GM23338 (cell line): ENCODE data around the gene PCBP3. TPM values are rescaled to one million over a fixed set of nuclear protein-coding genes. Genes with fewer than 3 reads are reported as not detected.

Experiments
- ATAC-seq: fragments of 200-7000 bp; cut with Tn5 transposase; 3 replicates; pipeline ENCODE4 v1.9.1; 2020
- DNase-seq: peaks from one replicate; pipeline ENCODE4 v3.0.0-alpha.2; 2015; ENCODE audit warnings: low spot score
- H2AFZ ChIP-seq: fragments of 200-600 bp; sonication (generic); 2 replicates; pipeline ENCODE4 v1.8.0; 2016; ENCODE audit warnings: antibody characterized with exemption, mild to moderate bottlenecking, moderate library complexity
- H3F3A ChIP-seq: fragments of 200-600 bp; sonication (generic); replicated peaks from 2 replicates; pipeline ENCODE4 v1.8.0; 2017; ENCODE audit warnings: antibody characterized with exemption, mixed run types, low read depth
- H3K27ac ChIP-seq: fragments of 200-600 bp; sonication (generic); 2 replicates; pipeline ENCODE4 v1.6.1; 2016; ENCODE audit warnings: low read depth
- H3K27me3 ChIP-seq: fragments of 200-600 bp; sonication (generic); 2 replicates; pipeline ENCODE4 v1.8.0; 2016; ENCODE audit warnings: mild to moderate bottlenecking, mixed run types, moderate library complexity; ENCODE audit not compliant: insufficient read depth
- H3K36me3 ChIP-seq: fragments of 200-600 bp; sonication (generic); 2 replicates; pipeline ENCODE4 v1.8.0; 2016; ENCODE audit warnings: mild to moderate bottlenecking; ENCODE audit not compliant: insufficient read depth
- H3K4me1 ChIP-seq: fragments of 200-600 bp; sonication (generic); 2 replicates; pipeline ENCODE4 v1.8.0; 2016; ENCODE audit warnings: mild to moderate bottlenecking, moderate library complexity; ENCODE audit not compliant: insufficient read depth
- H3K4me2 ChIP-seq: fragments of 200-600 bp; sonication (generic); 2 replicates; pipeline ENCODE4 v1.7.1; 2017; ENCODE audit warnings: mixed run types
- H3K4me3 ChIP-seq: fragments of 200-600 bp; sonication (generic); 2 replicates; pipeline ENCODE4 v1.6.1; 2016; ENCODE audit warnings: mixed run types
- H3K79me2 ChIP-seq: fragments of 200-600 bp; sonication (generic); replicated peaks from 2 replicates; pipeline ENCODE4 v1.8.0; 2017; ENCODE audit warnings: mild to moderate bottlenecking; ENCODE audit not compliant: insufficient read depth
- H3K9me2 ChIP-seq: fragments of 200-600 bp; sonication (generic); 2 replicates; pipeline ENCODE4 v1.8.0; 2017; ENCODE audit not compliant: insufficient read depth
- H4K20me1 ChIP-seq: fragments of 200-600 bp; sonication (generic); replicated peaks from 2 replicates; pipeline ENCODE4 v1.8.0; 2017; ENCODE audit warnings: mild to moderate bottlenecking; ENCODE audit not compliant: insufficient read depth
- H3K27ac Mint-ChIP-seq: 2 replicates; pipeline ENCODE4 v1.8.0; 2020; ENCODE audit warnings: inconsistent platforms, mild to moderate bottlenecking, moderate library complexity, mixed read lengths
- H3K27me3 Mint-ChIP-seq: 3 replicates; pipeline ENCODE4 v1.8.0; 2022; ENCODE audit warnings: low read depth, mild to moderate bottlenecking, moderate library complexity, mixed read lengths, inconsistent platforms; ENCODE audit not compliant: insufficient read depth, poor library complexity
- H3K36me3 Mint-ChIP-seq: 3 replicates; pipeline ENCODE4 v1.8.0; 2021; ENCODE audit warnings: low read depth, mild to moderate bottlenecking, inconsistent platforms, moderate library complexity, mixed read lengths
- H3K4me1 Mint-ChIP-seq: 3 replicates; pipeline ENCODE4 v1.8.0; 2020; ENCODE audit warnings: mild to moderate bottlenecking, inconsistent platforms, mixed read lengths
- H3K4me3 Mint-ChIP-seq: 3 replicates; pipeline ENCODE4 v1.8.0; 2021; ENCODE audit warnings: moderate library complexity, mild to moderate bottlenecking, inconsistent platforms, mixed read lengths
- H3K9me3 Mint-ChIP-seq: 3 replicates; pipeline ENCODE4 v1.8.0; 2020; ENCODE audit warnings: moderate library complexity, mild to moderate bottlenecking, inconsistent platforms, mixed read lengths
- CREB1 ChIP-seq: fragments of 250-450 bp; sonication (Bioruptor Pico); IDR thresholded peaks from 2 replicates; pipeline ENCODE4 v1.5.0; 2020; ENCODE audit warnings: low read depth, mild to moderate bottlenecking, moderate library complexity
- CTCF ChIP-seq, 2 experiments: fragments of 200-600 bp in 1 of 2; sonication (generic) in 1 of 2; conservative IDR thresholded peaks; 2 replicates each; pipeline versions ENCODE4 v1.5.1 to v1.6.1; 2016 to 2017; ENCODE audit warnings: antibody characterized with exemption in 2 of 2, low read depth in 2 of 2, mild to moderate bottlenecking in 2 of 2, moderate library complexity in 1 of 2
- ETS1 ChIP-seq: IDR thresholded peaks from 2 replicates; pipeline ENCODE4 v1.6.1; 2016; ENCODE audit warnings: antibody characterized with exemption
- JUNB ChIP-seq: IDR thresholded peaks from one replicate; pipeline ENCODE4 v1.6.1; 2016; ENCODE audit warnings: antibody characterized with exemption; ENCODE audit not compliant: unreplicated experiment
- NANOG ChIP-seq: IDR thresholded peaks from 2 replicates; pipeline ENCODE4 v1.6.1; 2016; ENCODE audit warnings: antibody characterized with exemption, borderline replicate concordance
- REST ChIP-seq: IDR thresholded peaks from one replicate; pipeline ENCODE4 v1.6.1; 2018; ENCODE audit warnings: antibody characterized with exemption; ENCODE audit not compliant: unreplicated experiment
- ZNF114 ChIP-seq: fragments of 250-450 bp; sonication (Bioruptor Pico); IDR thresholded peaks from 2 replicates; pipeline ENCODE4 v1.5.0; 2020; ENCODE audit warnings: mild to moderate bottlenecking, moderate library complexity
- ZNF462 ChIP-seq: fragments of 250-450 bp; sonication (Bioruptor Pico); IDR thresholded peaks from 2 replicates; pipeline ENCODE4 v1.5.0; 2020; ENCODE audit warnings: mild to moderate bottlenecking, moderate library complexity
- polyA plus RNA-seq: library from polyadenylated mRNA; unstranded; fragments of >200 nt; fragmentation: Nextera tagmentation; extraction: Ambion mirVana; gene quantifications from 2 replicates; pipeline ENCODE4 v1.2.1, GENCODE V29; 2016
- total RNA-seq: library from RNA; depleted of rRNA; stranded (reverse); fragments of >200 nt; shearing (Covaris generic); gene quantifications from 2 replicates; pipeline ENCODE4 v1.2.3, GENCODE V29; 2014

The PCBP3 gene
- total and polyA plus RNA-seq, 2 experiments from 2014 or later = 7.1 to 9.1 TPM

DNA sequence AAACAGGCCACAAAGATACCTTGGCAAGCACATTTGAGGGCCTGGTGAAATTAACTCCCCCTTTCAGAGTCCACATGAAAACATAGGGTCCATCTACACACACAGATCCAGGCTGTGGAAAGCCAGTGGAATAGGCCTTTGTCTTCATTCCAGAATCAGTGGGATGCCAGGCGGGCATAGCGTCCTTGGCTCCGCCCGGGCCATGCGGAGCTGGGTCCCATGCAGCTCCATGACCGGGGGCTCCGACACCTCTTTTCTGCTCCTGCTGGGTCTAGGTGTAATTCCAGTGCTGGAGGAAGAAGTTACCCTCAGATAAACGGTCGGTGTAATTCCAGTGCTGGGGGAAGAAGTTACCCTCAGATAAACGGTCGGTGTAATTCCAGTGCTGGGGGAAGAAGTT is 274.5 kb downstream of the PCBP3 start (continued):
- TF ChIP-seq ZNF462 (CRISPR knock-in tag) = no peak
- no peak for TF ChIP-seq REST
- TF ChIP-seq NANOG = no peak
- TF ChIP-seq JUNB = no peak
- no peak for TF ChIP-seq ZNF114

- Mint-ChIP-seq H3K36me3 (no peaks in the 10 kb centered on the region), H3K4me1 (no peaks in the 10 kb centered on the region), H3K27me3 (peaks cover 3% of the 10 kb centered on the region), H3K4me3 (no peak overlapping the region), H3K27ac (no peak overlapping the region), H3K9me3 (peaks cover 4% of the 10 kb centered on the region; the same call in 2 of the 3 replicates)
- DNase-seq = peak; percentile 30
- peak; percentile 46 for ATAC-seq
- H3K9me2 ChIP-seq = no peaks in the 10 kb centered on the region
- no peaks in the 10 kb centered on the region for H4K20me1 ChIP-seq
- H2AFZ ChIP-seq = no peak overlapping the region
- H3K4me1 ChIP-seq = no peaks in the 10 kb centered on the region
- H3K27me3 ChIP-seq = no peaks in the 10 kb centered on the region
- no peak for TF ChIP-seq ZNF114
- no peak for TF ChIP-seq ETS1
- peak; percentile 8 to 40; a peak in 2 of 4 replicates for TF ChIP-seq CTCF (conservative IDR thresholded peaks at IDR 0.05; ENCODE audit: low read depth in 2 of 2)
- TF ChIP-seq CREB1 (CRISPR knock-in tag) = no peak
- H3F3A ChIP-seq = no peaks in the 10 kb centered on the region
- no peaks in the 10 kb centered on the region for H3K36me3 ChIP-seq
- H3K4me2 ChIP-seq = no peak overlapping the region
- no peaks in the 10 kb centered on the region for H3K79me2 ChIP-seq
- H3K4me3 ChIP-seq = no peak overlapping the region
- no peak overlapping the region for H3K27ac ChIP-seq
Measured at GRCh38 chr21:45918835-45919447, 275.4 kb downstream of the PCBP3 start.
